HFF-Myc (cell line): ENCODE measurements around the gene LCLAT1.

Source experiments
- DNase-seq: peaks from one replicate; pipeline ENCODE4 v3.0.0-alpha.2; 2011; ENCODE audit warnings: low read depth; ENCODE audit errors: extremely low read depth
- H3K4me3 ChIP-seq: replicated peaks from 2 replicates; pipeline ENCODE4 v1.5.1; 2011; ENCODE audit warnings: low read depth, mild to moderate bottlenecking, control low read depth, low read length
- CTCF ChIP-seq: IDR thresholded peaks from 2 replicates; pipeline ENCODE4 v1.5.1; 2012; ENCODE audit warnings: mild to moderate bottlenecking, low read depth, low read length, control low read depth; ENCODE audit errors: missing control alignments

The LCLAT1 gene

DNA sequence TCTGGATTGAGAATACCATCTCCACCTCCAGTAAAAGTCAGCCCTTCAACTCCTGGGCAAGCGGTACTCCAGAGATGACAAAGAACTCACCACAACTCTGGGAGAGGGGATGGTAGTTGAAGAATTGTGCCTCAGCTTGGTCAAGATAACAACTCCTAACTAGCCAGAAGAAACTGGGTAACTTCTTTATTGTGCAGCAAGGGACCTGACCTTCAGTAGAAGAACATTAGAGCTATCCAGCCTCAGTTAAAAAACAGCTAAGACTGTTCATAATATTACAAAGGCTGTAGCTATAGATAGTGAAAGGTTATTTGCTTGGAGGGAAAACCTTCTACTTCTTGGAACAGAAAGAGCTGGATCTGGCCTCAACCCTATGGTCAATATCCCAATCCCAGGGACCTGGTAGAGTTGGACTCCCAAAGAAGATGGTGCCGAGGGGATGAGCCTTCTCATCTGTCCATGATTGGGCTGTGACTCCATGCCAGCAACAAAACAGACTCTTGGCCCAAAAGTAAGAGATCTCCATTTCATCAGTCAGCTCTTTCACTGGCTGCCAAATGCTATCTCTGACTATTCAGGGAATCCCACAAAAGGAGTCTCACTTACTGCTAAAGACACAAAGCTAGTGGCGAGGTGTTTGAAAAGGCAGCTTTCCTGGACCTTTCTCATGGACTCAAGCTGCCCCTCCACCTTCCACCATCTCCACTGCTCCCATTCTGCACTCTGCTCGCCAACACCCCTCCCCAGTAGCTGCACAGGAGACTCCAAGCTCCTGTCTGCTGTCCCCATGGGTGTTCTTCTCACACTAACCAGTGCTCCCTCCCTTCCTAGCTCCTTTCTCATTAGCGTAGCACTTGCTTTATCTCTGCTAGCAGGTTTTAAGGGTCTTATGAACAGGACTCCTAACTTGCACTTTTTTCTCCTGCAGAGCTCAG is 214.4 kb downstream of the LCLAT1 start:
- TF ChIP-seq CTCF: no peak
- H3K4me3 ChIP-seq: no peak overlapping the region
- no peak for DNase-seq

- H3K4me3 ChIP-seq: no peak overlapping the region
- peak; percentile 85 for DNase-seq
- no peak for TF ChIP-seq CTCF
Measured at GRCh38 chr2:30662268-30663131, 215.5 kb downstream of the LCLAT1 start.

DNA sequence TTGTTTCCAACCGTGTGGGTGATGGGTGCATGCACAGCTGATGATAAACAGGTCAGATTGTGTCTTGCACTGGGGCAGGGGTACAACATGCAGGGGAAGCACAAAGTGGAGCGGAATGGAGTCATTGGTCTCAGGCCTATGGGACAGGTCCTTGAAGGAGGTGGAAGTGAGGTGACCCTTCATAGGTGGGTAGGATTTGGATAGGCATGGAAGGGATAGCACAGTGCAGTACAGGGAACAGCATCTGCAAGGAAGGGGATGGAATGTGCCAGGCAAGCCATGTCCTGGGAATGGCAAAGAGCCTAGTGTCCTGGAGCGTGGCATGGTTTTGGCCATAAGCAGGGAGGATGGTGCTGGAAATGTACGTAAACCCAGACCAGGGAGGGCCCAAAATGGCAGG is 216.3 kb downstream of the LCLAT1 start:
- H3K4me3 ChIP-seq: no peak overlapping the region
- TF ChIP-seq CTCF: no peak
- DNase-seq: no peak

DNA sequence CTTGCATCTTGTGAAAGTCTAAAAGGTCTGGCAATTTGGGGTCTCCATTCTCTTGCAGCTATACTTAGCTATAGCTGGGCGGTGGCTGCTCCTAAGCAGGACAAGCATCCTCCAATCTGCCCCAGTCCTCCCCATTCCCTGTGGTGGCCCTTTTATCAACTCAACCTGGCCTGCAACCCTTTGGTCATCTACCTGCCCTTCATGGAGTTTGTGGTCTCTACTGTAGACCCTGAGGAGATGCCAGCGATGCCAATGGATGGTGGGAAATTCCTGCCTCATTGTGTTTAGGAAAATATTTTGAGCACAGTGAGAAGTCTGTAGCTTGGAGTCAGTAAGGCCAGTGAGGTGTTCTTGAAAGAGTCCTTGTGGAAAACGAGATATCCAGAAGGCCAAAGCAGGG is 216.8 kb downstream of the LCLAT1 start:
- no peak overlapping the region for H3K4me3 ChIP-seq
- DNase-seq: no peak
- TF ChIP-seq CTCF: no peak

GRCh38 chr2:30664761-30665358 is 217.8 kb downstream of the LCLAT1 start:
- DNase-seq: peak; percentile 87
- TF ChIP-seq CTCF: no peak
- no peak overlapping the region for H3K4me3 ChIP-seq

GRCh38 chr2:30665761-30666265 is 218.8 kb downstream of the LCLAT1 start:
- no peak for DNase-seq
- H3K4me3 ChIP-seq: no peak overlapping the region
- no peak for TF ChIP-seq CTCF
